HEK293 (cell line): ENCODE data around the gene MYO15B.

Source experiments
- ATF2 ChIP-seq: fragments of 450-650 bp; formaldehyde crosslinking; IDR thresholded peaks from 2 replicates; pipeline ENCODE4 v1.5.1; 2016; ENCODE audit warnings: missing biosample characterization, missing genetic modification characterization, low read depth
- CTCF ChIP-seq: fragments of 450-650 bp; formaldehyde crosslinking; IDR thresholded peaks from 2 replicates; pipeline ENCODE4 v1.5.1; 2016; ENCODE audit warnings: missing biosample characterization, missing genetic modification characterization
- GLI2 ChIP-seq: fragments of 450-650 bp; formaldehyde crosslinking; IDR thresholded peaks from 2 replicates; pipeline ENCODE4; 2017; ENCODE audit warnings: missing biosample characterization, missing genetic modification characterization, low read depth, borderline replicate concordance
- GLI4 ChIP-seq: fragments of 450-650 bp; formaldehyde crosslinking; IDR thresholded peaks from 2 replicates; pipeline ENCODE4 v1.5.1; 2016; ENCODE audit warnings: missing biosample characterization, missing genetic modification characterization
- KLF16 ChIP-seq: fragments of 450-650 bp; formaldehyde crosslinking; IDR thresholded peaks from 2 replicates; pipeline ENCODE4 v1.5.1; 2017; ENCODE audit warnings: missing biosample characterization, missing genetic modification characterization
- TCF7L2 ChIP-seq: IDR thresholded peaks from 2 replicates; pipeline ENCODE4 v1.6.1; 2011; ENCODE audit warnings: low read depth, mild to moderate bottlenecking, inconsistent platforms, low read length, moderate library complexity, borderline replicate concordance
- YY1 ChIP-seq: fragments of 450-650 bp; formaldehyde crosslinking; IDR thresholded peaks from 2 replicates; pipeline ENCODE4 v1.5.1; 2018; ENCODE audit warnings: missing biosample characterization, missing genetic modification characterization
- ZNF335 ChIP-seq: fragments of 450-650 bp; formaldehyde crosslinking; conservative IDR thresholded peaks from 2 replicates; pipeline ENCODE4 v1.5.1; 2016; ENCODE audit warnings: missing biosample characterization, missing genetic modification characterization
- ZNF394 ChIP-seq: fragments of 450-650 bp; formaldehyde crosslinking; IDR thresholded peaks from 2 replicates; pipeline ENCODE4 v1.5.1; 2016; ENCODE audit warnings: missing biosample characterization, missing genetic modification characterization, mild to moderate bottlenecking, moderate library complexity, borderline replicate concordance
- ZNF530 ChIP-seq: fragments of 450-650 bp; formaldehyde crosslinking; IDR thresholded peaks from 2 replicates; pipeline ENCODE4 v1.5.1; 2016; ENCODE audit warnings: low read depth, missing biosample characterization, missing genetic modification characterization
- ZNF560 ChIP-seq: fragments of 450-650 bp; formaldehyde crosslinking; IDR thresholded peaks from 2 replicates; pipeline ENCODE4 v1.5.1; 2017; ENCODE audit warnings: missing biosample characterization, missing genetic modification characterization, borderline replicate concordance
- ZNF561 ChIP-seq: fragments of 450-650 bp; IDR thresholded peaks from 2 replicates; pipeline ENCODE4 v1.5.1; 2018; ENCODE audit warnings: missing biosample characterization, missing genetic modification characterization, borderline replicate concordance
- ZNF639 ChIP-seq: fragments of 450-650 bp; formaldehyde crosslinking; IDR thresholded peaks from 2 replicates; pipeline ENCODE4 v1.5.1; 2016; ENCODE audit warnings: missing biosample characterization, missing genetic modification characterization
- ZNF701 ChIP-seq: fragments of 450-650 bp; formaldehyde crosslinking; IDR thresholded peaks from 2 replicates; pipeline ENCODE4 v1.5.1; 2016; ENCODE audit warnings: missing biosample characterization, missing genetic modification characterization

- TF ChIP-seq TCF7L2 (no peak), ZNF560 (no peak), YY1 (no peak), CTCF (tag by site-specific recombination) (no peak), ZNF394 (tag by site-specific recombination) (no peak), GLI2 (tag by site-specific recombination) (no peak), KLF16 (no peak), ATF2 (no peak), ZNF561 (tag by site-specific recombination) (no peak), ZNF530 (no peak), ZNF701 (tag by site-specific recombination) (no peak), ZNF335 (tag by site-specific recombination) (no peak), ZNF639 (tag by site-specific recombination) (no peak), GLI4 (no peak)
Observed at GRCh38 chr17:75610103-75610984, 22.7 kb downstream of the MYO15B start.
